SIG-M5 treated with dmso at 0.1 percent for 504 hours (cell line): ENCODE measurements around the gene ALKBH5.

ENCODE experiments used
- DNase-seq: peaks from one replicate; lab custom pipeline; 2025; ENCODE audit not compliant: unreplicated experiment; lab: John Stamatoyannopoulos, UW

ALKBH5 gene

DNA sequence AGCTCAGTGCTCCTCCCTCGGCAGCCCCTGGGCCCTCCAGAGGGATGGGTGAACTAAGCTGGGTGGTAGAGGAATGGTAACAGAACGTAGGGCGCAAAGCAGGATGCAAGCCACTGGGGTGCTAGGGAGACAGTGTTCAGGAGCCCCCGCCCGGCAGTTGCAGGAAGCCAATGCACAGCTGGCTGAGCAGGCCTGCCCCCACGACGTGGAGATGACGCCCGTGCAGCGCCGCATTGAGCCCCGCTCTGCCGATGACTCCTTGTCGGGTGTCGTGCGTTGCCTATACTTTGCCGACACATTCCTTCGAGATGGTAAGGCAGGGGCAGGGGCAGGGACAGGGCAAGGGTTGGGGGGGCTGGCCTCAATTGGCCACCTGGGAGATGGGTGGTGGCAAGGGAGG is 54.7 kb downstream of the ALKBH5 start:
- DNase-seq = no peak

DNA sequence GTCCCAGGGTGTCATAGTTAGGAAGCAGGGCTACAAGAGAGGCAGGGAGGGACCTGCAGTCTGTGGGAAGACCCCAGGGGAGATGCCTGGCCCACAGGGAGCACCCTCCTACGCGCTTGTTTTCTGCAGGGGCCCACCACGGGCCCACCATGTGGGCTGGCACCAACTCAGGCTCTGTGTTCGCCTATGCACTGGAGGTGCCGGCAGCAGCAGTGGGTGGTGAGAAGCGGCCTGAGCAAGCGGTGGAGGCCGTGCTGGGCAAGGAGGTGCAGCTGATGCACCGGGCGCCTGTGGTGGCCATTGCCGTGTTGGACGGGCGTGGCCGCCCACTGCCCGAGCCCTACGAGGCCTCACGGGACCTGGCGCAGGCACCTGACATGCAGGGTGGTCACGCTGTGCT is 56.8 kb downstream of the ALKBH5 start:
- no peak for DNase-seq

DNA sequence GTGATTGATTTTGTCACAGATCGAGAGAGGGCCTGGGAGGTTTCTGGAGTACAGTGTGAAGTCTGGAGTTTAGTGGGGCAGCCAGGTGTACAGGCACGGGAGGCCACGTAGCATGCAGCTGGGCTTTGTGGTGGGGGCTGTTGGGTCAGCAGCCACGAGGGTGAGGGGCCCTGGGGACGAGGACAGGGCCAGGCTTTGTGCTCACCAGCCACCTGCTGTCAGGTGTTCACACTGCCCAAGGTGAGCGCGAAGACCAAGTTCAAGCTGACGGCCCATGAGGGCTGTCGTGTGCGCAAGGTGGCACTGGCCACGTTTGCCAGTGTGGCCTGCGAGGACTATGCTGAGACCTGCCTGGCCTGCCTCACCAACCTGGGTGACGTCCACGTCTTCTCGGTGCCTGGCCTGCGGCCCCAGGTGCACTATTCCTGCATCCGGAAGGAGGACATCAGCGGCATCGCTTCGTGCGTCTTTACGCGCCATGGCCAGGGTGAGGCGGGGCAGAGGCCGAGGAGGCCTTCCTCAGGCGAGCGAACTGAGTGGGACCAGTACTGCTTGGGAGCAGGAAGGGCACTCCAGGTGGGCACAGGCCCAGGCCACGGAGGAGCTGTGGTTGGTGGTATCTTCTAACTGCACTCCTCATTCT is 57.7 kb downstream of the ALKBH5 start:
- no peak for DNase-seq

DNA sequence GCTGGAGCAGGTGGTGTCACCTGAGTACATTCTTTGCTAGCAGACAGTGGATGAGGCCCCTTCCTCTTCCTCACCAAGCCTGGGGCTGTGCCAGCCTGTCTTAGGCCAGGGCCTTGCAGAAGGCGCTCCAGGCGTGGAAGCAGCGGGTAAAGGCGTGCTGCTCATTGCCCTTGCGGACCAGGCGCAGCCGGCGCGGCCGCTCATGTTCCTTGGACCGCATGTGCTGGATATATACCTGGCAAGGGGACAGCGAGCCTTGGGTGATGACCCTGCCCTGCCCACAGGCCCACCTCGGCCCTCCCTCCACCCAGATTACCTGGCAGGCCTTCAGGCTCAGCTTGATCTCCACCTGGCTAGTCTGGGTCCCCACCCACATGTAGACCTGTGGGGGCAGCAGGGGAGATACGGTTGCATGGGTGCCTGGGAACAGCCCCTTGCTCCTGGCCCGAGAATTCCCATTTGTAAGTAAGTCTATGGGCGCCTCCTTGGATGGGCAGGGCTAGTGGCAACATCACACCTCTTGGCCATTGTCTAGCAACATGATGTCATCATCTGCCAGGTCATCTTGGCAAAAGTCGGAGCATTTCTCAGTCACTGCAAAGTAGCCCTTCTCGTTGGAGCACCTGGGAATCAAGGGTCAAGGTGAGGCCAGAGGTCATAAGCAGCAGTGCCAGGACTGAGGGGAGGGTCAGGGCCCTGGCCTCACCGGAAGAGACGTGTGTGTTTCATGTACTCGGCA is 61.6 kb downstream of the ALKBH5 start:
- DNase-seq = no peak

DNA sequence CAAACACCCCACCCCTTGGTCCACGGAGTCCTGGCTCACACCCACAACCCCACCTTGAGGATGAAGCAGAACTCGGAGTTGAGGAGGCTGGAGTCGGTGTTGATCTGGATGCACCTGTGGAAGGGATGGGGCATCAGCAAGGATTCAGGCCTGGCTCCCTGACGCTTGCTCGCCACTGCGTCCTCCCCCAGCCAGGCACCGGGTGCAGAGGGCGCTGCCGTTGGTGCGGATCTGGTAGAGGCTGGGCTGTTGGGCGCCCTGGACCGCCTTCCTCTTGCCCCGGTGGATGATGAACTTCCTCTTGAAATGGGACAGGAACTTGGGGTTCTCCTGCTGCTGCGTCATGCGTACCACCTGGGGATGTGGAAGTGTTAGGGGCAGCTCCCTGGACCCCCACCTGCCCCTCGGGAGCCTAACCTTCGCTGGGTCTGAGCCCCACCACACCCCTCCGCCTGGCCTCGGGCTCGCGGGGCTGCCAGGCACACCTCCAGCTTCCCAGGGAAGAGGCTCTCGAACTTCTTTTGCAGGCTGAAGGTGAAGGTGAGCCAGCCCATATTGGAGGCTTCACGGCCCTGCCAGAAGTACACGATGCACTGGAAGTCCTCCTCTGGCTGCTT is 62.6 kb downstream of the ALKBH5 start:
- DNase-seq = no peak

DNA sequence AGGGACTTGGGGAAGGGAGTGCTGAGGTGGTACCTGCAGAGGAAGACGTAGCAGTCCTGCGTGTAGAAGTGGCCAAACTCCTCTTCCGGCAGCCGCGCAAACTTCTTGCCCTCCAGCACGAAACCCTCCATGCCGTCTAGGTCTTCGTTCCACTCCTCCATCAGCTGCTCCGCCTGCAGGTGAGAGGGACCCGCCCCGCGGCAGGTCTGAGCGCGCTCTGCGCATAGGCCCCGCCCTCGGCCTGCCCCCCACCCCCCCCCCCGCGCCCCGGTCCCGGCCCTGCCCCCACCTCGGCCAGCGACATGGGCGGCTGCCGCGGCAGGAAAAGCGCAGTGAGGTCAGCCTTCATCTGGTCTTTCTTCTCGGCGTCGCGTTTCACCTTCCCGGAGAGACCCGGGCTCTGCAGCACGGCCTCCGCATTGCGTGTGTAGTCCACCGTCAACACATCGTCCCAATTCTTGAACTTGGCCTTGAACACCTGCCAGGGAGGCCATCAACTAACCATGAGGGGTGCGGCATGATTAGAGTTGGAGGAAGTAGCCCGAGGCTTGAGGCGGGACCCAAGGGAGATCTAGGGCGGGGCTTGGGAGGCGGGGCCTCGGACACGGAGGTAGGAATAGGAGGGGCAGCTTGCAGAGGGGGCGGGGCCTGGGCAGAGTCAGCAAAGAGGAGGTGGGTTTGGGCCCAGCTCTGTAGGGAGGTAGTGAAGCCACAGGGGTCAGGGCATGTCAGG is 63.4 kb downstream of the ALKBH5 start:
- peak; percentile 14 for DNase-seq

DNA sequence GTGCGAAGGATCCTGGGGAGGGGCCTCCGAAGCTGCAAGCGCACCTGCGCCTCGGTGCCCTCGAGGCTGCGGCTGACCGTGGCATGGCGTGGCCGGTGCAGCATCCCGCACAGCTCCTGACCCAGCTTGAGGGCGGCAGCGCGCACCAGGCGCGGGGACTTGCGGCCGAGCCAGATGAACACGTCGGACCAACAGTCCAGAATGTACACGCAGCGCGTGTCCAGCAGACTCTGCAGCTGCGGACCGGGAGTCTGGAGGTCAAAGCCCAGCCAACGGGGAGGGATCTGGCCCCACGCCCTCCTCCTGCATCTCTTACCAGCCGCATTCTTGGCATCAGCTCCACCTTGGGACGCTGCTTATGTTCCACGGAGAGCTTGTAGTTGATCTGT is 64.0 kb downstream of the ALKBH5 start:
- DNase-seq = no peak

DNA sequence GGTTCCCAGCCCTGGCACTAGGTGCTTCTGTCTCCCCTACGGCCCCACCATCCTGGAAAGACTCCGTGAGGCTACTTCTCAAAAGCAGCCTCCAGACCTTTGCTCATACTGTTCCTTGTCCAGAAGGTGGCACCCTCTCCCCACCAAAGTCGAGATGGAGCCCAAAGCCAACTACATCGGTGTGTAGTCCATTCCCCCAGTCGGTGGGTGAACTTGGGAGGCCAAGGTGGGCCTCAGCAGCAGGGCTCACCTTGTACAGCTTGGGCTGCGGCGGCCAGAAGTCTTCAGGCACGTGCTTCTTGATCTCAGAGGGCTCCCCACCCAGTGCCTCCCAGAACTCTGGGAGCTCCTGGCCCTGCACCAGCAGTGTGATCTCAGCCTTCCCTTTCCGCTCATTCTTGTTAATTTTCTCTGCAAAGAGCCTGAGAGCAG is 64.7 kb downstream of the ALKBH5 start:
- peak; percentile 74 for DNase-seq

DNA sequence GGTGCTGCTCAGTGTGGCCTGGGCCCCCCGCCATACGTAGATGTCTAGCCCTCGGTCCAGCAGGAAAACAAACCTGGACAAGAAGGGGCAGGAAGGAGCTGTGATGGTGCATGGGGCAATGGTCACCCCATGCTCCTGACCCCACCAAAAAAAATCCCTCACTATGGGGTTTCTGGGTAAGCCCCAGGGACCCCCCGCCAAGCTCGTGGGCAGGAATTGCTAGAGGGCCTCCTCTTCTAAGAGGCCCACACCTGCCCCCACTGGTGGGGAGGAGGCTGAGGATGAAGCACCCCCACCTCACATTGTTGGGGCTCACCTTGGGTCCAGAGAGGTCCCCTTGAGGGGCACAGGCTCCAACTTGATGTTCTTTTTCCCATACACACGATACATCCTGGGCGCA is 65.2 kb downstream of the ALKBH5 start:
- DNase-seq = no peak

DNA sequence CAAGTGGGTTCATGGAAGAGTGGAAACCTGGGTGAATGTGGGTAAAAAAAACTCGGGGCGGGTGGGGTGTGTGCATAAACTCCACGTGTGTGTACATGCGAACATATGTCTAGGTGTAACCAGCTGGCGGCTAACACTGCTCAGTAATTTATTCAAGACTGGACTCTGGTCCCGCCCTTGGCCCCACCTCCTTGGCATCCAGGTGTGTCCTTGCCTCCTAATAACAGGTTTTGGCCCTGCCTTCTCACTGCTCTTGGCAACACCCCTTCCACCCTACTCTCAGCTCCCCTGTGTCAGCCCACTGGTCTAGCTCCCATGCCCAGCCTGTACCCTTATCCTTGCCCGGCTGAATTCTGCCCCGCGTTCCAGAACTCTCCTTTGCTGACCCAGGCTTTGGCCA is 66.6 kb downstream of the ALKBH5 start:
- DNase-seq = peak; percentile 27

DNA sequence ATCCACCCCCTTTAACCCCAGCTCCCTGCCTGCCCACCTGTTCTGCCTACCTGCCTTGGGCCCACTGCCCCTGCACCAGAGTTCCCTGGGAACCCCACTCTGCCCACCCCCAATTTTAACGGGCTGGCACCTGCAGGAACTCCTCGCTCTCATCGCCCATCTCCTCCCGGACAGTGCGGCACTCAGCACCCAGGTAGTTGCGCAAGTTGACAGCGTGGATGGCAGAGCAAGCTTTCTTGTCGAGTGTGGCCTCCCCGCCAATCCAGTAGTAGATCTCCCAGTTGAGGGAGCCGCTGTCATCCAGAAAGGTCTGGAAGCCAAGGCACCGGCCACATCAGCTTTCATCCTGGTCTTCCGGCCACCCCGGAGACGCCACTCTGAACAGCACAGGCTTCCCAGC is 67.1 kb downstream of the ALKBH5 start:
- DNase-seq = no peak

DNA sequence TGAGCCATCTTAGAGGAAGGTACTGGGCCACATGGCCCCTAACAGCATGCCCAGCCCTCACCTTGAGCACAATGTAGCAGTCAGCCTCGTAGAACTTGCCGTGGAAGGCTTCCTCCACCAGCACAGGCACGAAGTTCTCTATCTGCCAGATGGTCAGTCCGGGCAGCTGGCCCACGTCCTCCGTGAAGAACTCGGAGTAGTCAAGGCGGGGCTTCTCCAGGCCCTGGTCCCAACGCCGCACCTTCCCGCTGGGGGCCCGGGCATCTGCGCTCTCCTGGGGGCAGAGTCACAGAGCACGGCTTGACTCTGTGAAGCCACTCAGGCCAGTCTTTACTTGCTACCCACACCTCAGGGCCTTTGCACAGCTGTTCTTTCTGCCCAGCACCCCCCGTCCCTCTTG is 67.6 kb downstream of the ALKBH5 start:
- no peak for DNase-seq

DNA sequence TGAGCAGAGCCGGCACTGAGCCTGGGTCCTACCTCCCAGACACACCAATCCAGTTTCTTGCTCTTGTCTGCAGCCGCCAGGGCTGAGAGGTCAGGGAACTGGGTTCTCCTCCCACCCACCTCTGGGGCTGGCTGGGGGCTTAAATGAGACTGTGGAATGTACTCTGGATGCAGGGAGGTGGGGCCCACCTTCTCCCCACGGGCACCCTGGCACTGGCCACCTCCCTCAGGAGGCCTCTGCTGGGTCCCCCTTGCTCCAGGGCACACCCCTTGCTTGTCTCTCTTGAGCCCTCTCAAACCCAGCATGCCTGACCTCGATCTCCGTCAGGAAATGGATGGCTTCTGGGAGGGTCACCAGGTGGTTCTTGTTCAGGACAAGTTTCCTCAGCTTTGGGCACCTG is 68.5 kb downstream of the ALKBH5 start:
- DNase-seq = no peak

DNA sequence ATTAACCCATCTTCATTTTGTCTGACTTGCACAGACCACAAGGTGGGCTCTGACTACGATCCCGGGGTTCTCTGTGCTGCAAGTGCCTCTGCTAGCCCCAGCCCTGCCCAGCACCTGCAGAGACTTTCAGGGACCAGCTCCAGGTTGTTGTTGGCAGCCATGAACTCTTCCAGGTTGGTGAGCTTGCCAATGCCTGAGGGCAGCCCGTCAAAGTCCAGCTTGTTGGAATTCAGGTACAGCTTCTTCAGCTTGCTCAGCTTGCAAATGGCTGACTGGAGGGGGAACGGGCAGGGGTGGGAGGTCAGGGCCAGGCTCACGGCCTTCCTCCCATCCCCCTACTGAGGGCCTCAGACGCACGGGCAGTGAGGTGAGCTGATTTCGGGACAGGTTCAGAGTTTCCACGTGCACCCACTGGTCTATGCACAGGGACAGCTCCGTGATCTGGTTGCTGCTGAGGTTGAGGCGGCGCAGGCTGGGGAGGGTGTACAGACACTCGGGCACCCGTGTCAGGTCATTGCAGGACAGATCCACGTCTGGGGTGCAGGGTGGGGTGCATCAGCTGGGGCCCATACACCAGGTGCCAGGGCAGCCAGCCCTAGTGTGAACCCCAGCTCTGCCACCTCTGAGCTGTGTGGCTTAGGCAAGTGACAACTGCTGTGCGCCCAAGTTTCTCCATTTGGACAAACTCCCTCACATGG is 69.7 kb downstream of the ALKBH5 start:
- no peak for DNase-seq

DNA sequence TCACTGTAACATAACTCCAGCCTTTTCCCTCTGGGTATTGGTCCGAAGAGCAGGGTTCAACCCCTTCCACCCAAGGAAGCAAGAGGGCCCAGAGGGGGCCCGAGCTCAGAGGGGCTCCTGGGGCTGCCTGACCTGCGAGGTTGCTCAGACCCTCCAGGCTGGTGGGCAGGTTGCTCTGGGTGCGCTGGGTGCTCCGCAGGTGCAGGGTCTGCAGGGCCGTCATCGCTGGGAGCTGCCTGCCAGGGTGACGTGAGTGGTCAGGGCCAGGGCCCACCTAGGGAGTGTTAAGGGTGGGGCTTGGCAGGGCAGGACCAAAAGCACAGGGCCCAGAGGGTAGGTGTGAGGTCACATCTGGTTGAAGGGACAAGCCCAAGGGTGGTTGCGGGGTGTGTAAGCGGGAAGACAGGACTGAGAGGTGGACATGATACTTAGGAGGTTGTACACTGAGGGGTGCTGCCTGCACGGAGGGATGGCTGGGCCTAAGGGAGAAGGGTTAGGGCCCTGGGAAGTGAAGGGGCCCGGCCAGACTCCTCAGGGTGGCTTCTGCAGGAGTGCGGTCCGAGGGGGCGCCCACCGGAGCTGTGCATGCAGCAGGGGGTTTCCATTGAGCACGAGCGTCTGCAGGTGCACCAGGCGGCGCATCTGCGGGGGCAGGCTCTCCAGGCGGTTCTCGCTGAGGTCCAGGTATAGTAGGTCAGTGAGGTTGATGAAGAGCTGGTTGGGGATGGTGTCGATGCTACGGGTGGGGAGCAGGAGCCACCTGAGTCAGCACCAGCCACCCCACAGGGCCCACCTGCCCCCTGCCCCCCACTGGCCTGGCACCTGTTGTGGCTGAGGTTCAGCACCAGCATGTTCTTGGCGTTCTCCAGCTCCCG is 70.6 kb downstream of the ALKBH5 start:
- DNase-seq = no peak

DNA sequence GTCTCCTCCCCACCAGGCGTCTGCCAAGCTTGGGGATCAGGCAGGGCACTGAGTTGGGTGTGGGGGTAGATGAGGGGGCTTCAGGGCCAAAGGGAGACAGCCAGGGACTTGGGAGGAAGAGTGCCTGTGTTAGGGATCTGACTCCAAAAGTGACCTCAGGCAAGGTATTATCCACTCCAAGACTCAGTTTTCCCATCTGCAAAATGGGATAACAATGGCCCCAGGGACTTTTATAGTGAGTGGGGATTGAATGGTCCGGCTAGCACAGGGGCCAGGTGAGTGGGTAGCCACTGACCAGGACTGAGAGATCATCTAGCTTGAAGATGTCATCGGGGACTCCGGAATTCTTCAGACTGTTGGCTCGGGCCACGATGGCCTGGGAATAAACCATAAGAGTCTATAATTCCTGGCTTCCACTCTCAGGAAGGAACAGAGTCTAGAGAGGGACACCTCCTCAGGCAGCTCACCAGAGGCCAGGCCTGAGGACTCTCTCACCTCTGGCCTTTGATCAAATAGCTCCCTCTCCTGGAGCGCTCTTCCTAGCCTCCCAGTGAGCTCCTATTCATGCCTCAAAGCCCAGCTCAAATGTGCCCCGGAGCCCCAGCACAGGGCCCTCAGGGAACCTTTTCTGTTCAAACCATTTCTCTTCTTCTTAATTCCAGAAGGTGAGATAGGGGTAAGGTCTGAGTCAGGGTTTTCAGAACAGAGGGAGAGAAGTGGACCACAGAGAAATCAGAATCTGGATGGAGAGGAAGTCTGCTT is 71.4 kb downstream of the ALKBH5 start:
- no peak for DNase-seq

DNA sequence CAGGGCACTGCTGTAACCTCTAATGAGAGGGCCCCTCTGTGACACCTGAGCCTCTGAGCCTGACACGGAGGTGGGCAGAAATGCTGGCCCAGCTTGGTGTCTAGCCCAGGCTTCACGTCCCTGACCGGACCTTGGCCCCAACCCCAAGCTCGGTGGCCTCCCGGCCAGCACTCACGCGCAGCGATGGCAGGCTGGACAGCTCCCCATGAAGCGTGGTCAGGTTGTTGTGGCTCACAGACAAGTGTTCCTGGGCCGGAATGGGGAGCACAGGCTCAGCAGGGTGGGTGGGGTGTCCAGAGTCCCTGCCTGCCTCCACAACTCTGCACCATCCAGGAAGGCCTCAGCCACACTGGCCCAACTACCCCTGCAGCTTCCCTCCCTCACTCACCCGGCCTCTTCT is 72.7 kb downstream of the ALKBH5 start:
- DNase-seq = no peak

DNA sequence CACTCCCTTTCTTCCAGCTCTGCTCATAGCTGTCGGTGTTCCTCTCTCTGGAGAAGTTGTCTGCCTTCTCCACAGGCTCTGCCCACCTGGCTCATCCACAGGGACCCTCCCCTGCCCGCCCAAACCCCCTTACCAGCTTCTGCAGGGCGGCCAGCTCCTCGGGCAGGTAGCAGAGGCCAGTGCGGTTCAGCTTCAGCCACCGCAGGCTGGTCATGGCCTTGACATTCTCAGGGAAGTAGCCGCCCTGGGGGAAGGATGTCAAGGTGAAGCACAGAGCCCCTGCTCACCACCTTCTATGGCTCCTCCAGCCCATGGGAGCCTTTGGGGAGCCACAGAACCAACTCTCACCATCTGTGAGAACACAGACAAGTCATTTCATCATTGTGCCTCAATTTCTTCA is 73.1 kb downstream of the ALKBH5 start:
- no peak for DNase-seq

DNA sequence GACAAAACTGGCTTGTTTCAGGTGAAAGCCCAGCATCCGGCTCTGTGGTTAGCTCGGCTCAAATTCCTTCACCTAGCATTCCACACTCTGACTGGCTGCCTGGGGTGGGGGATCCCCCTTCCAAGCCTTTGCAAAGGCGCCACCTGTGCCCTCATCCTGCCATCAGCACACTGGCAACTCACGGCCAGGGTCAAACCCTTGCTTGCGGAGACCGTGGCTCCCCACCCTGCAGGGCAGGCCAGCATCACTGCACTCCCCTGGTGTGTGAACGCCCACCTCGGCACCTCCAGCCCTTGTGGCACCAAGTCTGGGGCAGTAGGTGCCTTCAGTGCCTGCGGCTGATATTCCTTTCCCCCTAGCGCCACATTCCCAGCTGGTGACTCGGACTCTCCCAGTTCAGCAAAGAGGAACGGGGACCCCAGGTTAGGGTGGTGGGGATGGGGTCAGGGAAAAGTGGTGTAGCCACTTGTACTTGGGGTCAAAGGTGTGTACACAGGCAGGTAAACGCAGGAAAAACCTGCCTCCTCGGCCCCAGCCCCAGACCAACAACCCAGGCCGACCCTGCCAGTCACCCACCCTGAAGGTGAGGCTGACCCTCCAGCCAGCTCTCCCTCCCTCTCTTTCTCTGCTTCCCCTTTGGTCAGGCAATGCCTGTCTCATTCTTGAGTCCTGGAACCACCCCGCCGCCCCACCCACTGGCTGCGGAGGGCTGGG is 73.8 kb downstream of the ALKBH5 start:
- DNase-seq = peak; percentile 2
